ENCODE measurements around the gene GPR160. TPM values are rescaled to one million over a fixed set of nuclear protein-coding genes. Genes with fewer than 3 reads are reported as not detected.

Gene GPR160
- total and polyA plus RNA-seq, 2 of the 13 experiments (the other 11 are each of a cell fraction or from before 2014, with no cell fraction given), result 12.1 to 23.2 TPM

DNA sequence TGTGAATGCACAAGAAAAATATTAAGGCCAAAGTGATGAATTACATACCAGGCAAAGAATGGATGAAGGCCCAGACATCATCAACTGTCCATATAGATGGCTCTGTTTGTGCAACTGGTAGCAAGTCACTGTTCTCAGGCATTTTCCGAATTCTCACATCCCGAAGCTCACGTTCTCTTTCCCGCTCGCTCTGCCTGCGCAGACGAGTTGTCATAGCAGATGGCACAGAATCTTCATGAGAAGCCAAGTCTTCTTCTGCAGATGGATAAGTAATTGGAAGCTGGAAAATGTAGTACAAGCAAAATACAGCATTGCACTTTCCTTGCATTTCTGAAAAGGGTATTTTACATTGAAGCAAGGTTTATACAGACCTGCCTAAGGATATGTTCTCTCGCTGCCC, 64.6 kb downstream of the GPR160 start (continued):
- TF ChIP-seq DR1 (CRISPR knock-in tag; IDR thresholded peaks at IDR 0.05), result no peak

DNA sequence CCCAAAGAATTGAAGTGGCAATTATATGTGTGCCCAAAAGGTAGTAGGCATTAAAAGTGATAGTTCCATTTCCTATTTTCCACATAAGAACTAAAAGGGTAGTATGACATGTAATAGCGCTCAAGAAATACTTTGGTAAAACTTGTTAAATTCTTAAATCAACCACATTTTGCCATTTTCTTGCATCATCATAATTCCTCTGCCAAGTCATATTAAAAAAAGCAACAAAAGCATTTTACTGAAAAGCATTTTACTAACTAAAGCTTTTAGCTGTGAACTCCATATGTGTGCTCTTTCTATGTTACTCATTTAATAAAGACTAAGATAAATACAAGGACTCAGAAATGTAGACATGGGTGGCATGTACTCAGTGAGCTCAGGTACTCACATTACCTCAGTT, 70.1 kb downstream of the GPR160 start:
- WGBS (ENCODE audit: low lambda C conversion rate), result 100% methylated on average over 1 of the region's 1 CpG
- no peak for FAIRE-seq

More for the DNA sequence above, 70.1 kb downstream of the GPR160 start:
- ATAC-seq (no peak), DNase-seq (ENCODE audit: low spot score) (no peak)
- Histone ChIP-seq H3K9ac (ENCODE audit: insufficient read depth, low read depth, low read length) (no peak overlapping the region), H3K27ac (ENCODE audit: extremely low read length, insufficient read depth, low read length) (no peak overlapping the region), H3K36me3 (replicated peaks in 1 of 2; ENCODE audit: control insufficient read depth in 1 of 2, insufficient read depth in 2 of 2, low read length in 2 of 2) (peaks cover 0 to 23% of the 10 kb centered on the region in 2 experiments; a peak in 4 of 5 replicates), H3K4me3 (replicated peaks in 1 of 3; ENCODE audit: insufficient read depth in 1 of 3, low read depth in 2 of 3, low read length in 3 of 3) (no peak overlapping the region), H3K4me1 (ENCODE audit: insufficient read depth, low read length) (no peaks in the 10 kb centered on the region), H3K9me3 (ENCODE audit: low read length) (no peaks in the 10 kb centered on the region), H3K79me2 (ENCODE audit: insufficient read depth, low read length) (no peaks in the 10 kb centered on the region), H3K27me3 (ENCODE audit: control insufficient read depth in 1 of 2, insufficient read depth in 2 of 2, low read length in 2 of 2) (no peaks in the 10 kb centered on the region), H3K4me2 (ENCODE audit: low read depth, low read length) (no peak overlapping the region), H4K20me1 (ENCODE audit: insufficient read depth, low read length) (no peaks in the 10 kb centered on the region), H2AFZ (ENCODE audit: low read length) (no peak overlapping the region)
- CTCF ChIA-PET (ENCODE audit: low intra/inter-chr PET ratio, low total read pairs), result no interaction called here
- POLR2A ChIA-PET, result no interaction called here
- BruUV-seq (replicated peaks), result no TSS peak
- intact Hi-C loops (cut with micrococcal nuclease; ENCODE audit: unreplicated experiment), result no loop called here
- in situ Hi-C loops (cut with HindIII; ENCODE audit: extremely low pct_ligation_motif_present, low pct_unique_long_range_greater_than_20kb), result no loop called here
- TF ChIP-seq, protein P1, sequence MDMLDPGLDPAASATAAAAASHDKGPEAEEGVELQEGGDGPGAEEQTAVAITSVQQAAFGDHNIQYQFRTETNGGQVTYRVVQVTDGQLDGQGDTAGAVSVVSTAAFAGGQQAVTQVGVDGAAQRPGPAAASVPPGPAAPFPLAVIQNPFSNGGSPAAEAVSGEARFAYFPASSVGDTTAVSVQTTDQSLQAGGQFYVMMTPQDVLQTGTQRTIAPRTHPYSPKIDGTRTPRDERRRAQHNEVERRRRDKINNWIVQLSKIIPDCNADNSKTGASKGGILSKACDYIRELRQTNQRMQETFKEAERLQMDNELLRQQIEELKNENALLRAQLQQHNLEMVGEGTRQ (IDR thresholded peaks at IDR 0.05; ENCODE audit: low read depth, low read length), result no peak
- TF ChIP-seq, protein P1 (CRISPR knock-in tag; IDR thresholded peaks at IDR 0.05; ENCODE audit: borderline replicate concordance), result no peak
- TF ChIP-seq GPN1 (CRISPR knock-in tag; IDR thresholded peaks at IDR 0.05; ENCODE audit: borderline replicate concordance) (no peak), ZZZ3 (CRISPR knock-in tag; IDR thresholded peaks at IDR 0.05; ENCODE audit: borderline replicate concordance) (no peak), ZNF749 (CRISPR knock-in tag; IDR thresholded peaks at IDR 0.05; ENCODE audit: borderline replicate concordance) (no peak), PRMT3 (CRISPR knock-in tag; IDR thresholded peaks at IDR 0.05; ENCODE audit: borderline replicate concordance, low read depth) (no peak), NRL (CRISPR knock-in tag; IDR thresholded peaks at IDR 0.05; ENCODE audit: borderline replicate concordance) (no peak), FIP1L1 (IDR thresholded peaks at IDR 0.05; ENCODE audit: borderline replicate concordance, insufficient read depth, low read depth, low read length) (no peak), ZNF235 (CRISPR knock-in tag; IDR thresholded peaks at IDR 0.05; ENCODE audit: borderline replicate concordance) (no peak), PHF8 (CRISPR knock-in tag; IDR thresholded peaks at IDR 0.05) (no peak), ZNF317 (CRISPR knock-in tag; IDR thresholded peaks at IDR 0.05) (no peak), ZNF768 (CRISPR knock-in tag; IDR thresholded peaks at IDR 0.05) (no peak), ZFP82 (CRISPR knock-in tag; IDR thresholded peaks at IDR 0.05; ENCODE audit: borderline replicate concordance) (no peak)
- TF ChIP-seq, protein P2, sequence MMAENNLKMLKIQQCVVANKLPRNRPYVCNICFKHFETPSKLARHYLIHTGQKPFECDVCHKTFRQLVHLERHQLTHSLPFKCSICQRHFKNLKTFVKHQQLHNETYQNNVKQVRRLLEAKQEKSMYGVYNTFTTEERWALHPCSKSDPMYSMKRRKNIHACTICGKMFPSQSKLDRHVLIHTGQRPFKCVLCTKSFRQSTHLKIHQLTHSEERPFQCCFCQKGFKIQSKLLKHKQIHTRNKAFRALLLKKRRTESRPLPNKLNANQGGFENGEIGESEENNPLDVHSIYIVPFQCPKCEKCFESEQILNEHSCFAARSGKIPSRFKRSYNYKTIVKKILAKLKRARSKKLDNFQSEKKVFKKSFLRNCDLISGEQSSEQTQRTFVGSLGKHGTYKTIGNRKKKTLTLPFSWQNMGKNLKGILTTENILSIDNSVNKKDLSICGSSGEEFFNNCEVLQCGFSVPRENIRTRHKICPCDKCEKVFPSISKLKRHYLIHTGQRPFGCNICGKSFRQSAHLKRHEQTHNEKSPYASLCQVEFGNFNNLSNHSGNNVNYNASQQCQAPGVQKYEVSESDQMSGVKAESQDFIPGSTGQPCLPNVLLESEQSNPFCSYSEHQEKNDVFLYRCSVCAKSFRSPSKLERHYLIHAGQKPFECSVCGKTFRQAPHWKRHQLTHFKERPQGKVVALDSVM (CRISPR knock-in tag; IDR thresholded peaks at IDR 0.05), result no peak
- TF ChIP-seq, protein P3, sequence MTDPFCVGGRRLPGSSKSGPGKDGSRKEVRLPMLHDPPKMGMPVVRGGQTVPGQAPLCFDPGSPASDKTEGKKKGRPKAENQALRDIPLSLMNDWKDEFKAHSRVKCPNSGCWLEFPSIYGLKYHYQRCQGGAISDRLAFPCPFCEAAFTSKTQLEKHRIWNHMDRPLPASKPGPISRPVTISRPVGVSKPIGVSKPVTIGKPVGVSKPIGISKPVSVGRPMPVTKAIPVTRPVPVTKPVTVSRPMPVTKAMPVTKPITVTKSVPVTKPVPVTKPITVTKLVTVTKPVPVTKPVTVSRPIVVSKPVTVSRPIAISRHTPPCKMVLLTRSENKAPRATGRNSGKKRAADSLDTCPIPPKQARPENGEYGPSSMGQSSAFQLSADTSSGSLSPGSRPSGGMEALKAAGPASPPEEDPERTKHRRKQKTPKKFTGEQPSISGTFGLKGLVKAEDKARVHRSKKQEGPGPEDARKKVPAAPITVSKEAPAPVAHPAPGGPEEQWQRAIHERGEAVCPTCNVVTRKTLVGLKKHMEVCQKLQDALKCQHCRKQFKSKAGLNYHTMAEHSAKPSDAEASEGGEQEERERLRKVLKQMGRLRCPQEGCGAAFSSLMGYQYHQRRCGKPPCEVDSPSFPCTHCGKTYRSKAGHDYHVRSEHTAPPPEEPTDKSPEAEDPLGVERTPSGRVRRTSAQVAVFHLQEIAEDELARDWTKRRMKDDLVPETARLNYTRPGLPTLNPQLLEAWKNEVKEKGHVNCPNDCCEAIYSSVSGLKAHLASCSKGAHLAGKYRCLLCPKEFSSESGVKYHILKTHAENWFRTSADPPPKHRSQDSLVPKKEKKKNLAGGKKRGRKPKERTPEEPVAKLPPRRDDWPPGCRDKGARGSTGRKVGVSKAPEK (CRISPR knock-in tag; IDR thresholded peaks at IDR 0.05; ENCODE audit: borderline replicate concordance), result no peak
